ENCODE measurements around the gene NANOS2.

The NANOS2 gene

DNA sequence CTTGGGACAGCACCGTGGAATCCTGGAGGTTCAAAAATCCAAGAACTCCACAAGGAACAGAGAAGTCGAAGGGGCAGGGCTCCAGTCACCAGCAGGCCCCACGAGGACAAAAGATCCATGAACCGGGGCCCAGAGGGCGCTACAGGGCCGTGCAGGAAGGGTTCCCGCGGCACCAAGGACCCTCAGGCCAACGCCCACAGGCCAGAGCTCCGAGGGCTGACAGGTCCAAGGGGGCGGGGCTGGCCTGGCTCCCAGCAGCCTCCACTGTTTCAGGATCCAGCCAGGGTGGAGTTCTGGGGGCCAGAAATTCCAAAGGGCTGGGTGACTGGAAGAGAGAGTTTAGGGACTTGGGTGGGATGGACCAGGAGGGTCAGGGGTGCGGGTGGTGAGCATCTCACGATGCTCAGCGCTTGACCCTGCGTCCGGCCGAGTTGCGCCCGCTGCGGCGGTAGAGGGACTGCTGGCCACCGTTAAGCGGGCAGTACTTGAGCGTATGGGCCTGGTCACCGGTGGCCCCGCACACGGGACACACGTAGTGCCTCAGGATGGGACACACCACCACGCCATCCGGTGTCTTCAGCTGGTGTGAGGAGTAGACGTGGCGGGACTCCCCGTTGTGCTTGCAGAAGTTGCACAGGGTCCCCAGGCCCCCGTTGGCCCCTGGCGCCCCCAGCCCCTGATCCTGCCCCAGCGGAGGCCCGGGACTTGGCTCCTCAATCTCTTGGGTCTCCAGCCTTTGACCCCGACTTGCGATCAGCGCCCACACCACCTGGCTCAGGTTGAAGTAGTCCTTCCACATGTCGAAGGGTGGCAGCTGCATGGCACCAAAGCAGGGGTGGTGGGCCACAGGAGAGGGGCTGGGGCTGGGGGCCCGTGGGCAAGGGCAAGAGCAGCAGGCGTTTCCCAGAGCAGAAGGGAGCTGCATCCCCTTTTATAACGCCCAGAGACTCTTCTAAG lies at the start of gene NANOS2:
TSS of gene NANOS2 (minus strand) at position 905 of the 957 bp plus-strand sequence. CDS start at position 820, 85 bp downstream.
- DNase-seq (ENCODE audit: low read depth in 2 of 2), result no peak

DNA sequence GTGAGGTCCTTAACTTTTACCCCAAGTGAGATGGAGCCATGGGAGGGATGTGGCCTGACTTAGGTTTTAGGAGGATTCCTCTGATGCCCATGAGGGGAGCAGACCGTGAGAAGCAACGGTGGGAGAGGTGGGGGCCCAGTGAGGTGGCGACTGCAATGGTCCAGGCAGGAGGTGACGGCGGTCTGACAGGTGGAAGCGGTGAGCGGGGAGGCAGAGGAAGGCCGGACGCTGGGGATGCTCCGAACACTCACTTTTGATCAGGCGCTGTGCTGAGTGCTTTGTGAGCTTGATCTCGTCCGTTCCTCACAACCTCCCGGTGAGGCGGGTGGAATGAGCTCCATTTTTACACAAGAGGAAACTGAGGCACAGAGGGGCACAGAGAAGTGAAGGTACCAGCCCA lies 47.4 kb upstream of the NANOS2 start:
- no peak for DNase-seq (ENCODE audit: low read depth in 2 of 2)

DNA sequence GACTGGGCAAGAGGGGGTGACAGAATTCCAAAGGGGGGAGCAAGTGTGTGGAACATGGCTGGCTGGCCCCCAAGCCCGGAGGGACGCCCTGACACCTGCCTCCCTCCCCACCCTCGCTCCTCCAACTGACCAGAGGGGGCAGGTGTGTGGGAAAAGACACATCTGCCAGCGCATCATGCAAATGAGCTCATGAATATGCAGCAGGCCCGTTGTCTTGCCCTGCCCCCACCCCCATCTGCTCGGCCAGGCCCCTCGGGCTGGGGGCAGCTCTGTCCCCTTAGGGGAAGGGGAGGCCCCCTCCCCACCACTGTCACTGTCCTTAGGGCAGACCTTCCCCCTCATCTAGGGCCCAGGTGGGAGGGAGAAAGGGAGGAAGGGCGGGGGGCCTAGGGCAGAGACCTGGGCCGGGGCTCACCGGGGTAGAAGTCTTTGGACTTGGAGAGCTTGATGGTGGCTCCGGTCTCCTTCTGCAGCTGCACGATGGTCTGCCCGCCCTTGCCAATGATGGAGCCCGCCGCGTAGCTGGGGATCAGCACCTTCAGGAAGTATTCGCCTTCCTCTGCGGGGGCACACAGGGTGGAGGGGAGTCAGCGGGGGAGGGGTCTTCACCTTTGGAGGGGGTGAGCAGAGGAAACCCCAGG lies 46.1 kb upstream of the NANOS2 start:
- DNase-seq (ENCODE audit: low read depth in 2 of 2), result no peak

DNA sequence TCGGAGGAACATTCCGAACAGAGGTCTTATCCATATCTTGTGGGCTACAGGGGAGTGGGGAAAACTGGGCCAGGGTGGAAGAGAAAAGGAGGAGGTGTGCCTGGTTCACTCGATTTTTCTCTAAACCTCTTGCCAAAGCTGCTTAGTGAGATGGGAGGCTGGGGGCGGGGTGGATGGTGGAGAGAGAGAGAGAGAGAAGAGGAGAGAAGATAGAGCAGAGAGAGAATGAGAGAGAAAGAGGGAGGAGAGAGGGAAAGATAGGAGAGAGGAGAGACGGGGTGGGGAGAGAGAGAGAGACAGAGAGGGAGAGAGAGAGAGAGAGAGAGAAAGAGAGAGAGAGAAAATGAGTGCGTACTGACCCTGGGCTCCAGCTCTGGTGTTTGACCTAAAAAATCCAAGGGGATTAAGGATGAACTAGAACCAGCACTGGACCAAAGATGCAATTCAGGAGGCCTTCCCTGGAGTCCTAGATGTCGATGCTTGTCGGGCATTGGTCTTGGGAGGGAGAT lies 45.0 kb upstream of the NANOS2 start:
- no peak for DNase-seq (ENCODE audit: low read depth in 2 of 2)

DNA sequence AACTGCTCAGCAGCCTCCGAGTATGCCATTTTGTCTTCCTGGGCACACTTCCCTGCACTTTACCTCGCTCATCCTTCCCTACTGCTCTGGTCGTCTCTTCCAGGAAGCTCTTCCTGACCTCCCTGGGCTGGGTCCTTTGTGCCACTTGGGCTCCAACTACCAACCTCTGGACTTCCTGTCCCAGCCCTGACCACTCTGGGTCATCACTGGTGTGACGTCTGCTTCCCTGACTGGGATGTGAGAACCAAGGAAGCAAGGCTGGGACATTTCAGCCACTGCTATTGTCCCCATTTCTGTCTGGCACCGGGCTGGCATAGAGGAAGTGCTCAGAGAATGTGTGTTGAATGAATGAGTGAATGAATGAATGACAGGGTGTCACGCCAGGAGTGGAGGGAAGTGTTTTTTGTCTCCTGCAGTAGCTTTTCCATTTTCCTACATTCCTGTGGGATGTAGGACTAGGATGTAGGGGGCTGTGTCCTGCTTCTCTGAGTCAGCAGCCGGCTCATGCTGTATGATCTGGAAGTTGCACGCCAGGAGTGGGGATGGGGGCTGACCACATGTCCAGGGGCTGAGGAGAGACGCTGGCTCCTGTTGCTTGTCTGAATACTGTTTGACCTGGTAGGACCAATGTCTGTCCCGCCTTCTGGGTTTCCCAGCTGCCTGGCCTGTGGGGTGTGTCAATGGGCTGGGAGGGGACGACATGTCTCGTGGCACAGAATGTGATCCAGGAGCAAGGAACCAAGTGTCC lies 44.4 kb upstream of the NANOS2 start:
- no peak for DNase-seq (ENCODE audit: low read depth in 2 of 2)

DNA sequence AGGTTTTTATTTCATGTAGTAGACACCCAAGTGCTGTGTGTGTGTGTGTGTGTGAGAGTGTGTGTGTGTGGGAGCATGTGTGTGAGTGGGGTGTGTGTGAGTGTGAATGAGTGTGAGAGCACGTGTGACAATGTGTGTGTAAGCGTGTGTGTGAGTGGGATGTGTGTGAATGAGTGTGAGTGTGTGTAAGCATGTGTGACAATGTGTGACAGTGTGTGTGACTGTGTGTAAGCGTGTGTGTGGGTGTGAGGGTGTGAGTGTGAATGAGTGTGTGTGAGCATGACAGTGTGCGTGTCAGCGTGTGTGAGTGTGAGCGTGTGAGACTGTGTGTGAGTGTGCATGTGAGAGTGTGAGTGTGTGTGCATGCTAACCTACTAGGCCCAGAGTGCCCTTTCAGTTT lies 43.7 kb upstream of the NANOS2 start:
- DNase-seq (ENCODE audit: low read depth in 2 of 2), result no peak

DNA sequence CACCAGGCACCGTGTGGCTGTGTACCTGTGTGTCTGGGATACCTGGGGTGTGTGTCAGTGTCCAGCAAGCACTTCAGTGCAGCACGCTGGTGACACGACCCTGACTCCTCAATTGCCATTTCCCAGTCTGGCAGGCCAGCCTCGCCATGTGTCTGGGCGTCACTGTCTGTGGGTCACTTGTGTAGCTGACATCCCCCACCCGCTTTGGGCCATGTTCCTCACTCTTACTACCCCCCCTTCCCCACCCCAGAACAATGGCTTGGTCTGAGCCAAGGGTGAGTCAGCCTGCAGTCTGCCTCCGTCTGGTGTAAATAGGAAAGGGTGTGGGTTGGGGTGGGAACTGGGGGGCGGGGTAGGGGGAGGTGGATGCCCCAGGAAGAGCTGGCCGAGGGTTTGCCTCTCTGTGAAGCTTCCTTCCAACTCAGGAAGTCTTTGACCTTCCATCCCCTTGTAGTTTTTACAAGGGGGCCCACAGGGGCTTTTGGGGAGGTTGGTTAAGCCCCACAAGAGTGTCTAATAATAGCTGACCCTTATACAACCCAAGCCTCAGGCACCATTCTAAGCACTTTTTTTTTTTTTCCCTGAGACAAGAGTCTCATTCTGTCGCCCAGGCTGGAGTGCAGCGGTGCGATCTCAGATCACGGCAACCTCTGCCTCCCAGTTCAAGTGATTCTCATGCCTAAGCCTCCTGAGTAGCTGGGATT lies 41.5 kb upstream of the NANOS2 start:
- DNase-seq (ENCODE audit: low read depth in 2 of 2), result no peak

DNA sequence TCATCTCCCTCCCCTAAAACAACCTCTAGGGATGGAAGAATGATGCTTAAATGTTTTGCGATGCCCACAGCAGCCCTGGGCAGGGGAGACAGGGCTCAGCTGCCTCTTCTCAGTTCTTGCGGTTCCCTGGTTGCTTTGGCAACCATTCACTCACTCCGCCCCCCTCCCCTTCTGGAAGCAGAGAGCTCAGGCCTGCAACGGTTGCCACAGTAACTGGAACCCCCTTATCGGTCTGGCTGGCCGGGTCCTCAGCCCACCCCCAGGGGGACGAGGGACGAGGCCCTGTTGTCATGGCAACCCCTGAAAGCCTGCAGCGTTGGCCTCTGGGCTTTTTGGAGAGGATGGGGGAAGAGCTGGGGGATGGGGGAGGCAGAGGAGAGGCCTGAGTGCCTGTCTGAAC lies 39.6 kb upstream of the NANOS2 start:
- DNase-seq (ENCODE audit: low read depth in 2 of 2), result no peak

DNA sequence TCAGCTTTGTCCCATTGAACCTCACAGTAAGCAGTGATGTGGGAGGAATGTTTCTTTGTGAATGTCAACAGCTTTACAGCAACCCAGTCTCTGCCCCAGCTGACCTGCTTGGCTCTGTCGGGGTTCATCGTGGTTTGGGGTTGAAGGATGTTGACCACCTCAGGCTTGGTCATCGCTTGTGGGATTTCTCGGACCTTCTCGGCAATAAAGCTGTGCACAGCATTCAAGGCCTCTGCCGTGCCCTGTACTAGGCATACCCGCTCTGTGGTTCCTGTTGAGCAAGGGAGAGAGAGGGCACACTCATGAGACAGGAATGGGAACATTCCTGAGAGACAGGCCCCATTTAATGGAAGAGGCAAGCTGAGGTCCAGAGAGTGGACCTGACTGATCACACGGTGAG lies 39.1 kb upstream of the NANOS2 start:
- no peak for DNase-seq (ENCODE audit: low read depth in 2 of 2)

DNA sequence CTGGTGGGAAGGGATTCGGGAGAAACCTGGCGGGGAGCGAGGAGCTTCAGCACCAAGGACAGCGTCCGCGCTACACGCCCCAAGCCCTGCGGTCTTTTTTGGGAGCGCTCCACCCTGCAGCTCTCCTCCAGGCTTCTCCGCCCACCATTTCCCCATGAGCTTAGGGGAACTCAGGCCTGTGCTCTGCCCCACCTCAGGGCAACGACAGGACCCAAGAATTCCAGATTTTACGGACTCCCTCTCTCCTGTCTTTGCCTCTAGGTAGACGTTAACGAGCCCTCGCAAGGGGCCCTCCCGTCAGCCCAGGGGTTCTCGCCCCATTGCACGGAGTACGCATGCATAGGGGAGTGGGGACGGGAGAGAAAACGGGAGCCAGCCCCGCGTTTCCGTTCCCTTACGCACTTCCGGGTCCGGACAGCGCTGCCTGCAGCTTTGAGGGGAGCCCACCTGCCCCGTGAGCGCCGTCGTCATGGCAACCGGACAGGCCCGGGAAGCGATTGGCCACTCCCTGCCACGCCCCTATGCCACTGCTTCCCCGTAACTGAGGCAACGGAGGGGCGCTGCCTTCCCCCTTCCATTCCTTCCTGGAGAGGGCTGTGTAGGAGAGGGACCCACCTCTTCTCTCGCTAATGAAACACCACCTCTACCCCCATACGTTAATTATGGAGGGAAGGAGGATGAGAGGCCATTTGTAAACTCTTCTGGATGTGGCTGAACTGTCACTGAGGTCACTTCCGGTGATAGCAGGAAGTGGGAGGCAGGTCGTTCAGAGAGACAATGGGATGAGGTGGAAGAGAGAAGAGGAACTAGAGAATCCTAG lies 38.3 kb upstream of the NANOS2 start:
- DNase-seq (ENCODE audit: low read depth in 2 of 2), result peak in 1 of 2 donors; percentile 42

DNA sequence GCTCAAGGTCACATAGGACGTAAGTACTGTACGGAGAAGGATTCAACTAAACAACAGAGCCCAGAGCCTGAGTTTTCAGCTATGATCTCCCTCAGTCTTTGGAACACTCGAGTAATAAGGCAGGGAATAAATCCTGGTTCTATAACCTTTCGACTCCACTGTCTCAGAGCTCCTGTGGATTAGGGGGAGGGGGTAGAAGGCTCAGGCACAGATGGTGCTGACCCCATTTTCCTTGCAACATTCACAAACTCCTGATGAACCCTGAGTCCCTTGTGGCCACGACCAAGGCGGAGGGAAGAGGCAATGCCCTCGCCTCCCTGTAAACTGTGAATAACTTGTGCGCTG lies 37.7 kb upstream of the NANOS2 start:
- DNase-seq (ENCODE audit: low read depth in 2 of 2), result no peak

DNA sequence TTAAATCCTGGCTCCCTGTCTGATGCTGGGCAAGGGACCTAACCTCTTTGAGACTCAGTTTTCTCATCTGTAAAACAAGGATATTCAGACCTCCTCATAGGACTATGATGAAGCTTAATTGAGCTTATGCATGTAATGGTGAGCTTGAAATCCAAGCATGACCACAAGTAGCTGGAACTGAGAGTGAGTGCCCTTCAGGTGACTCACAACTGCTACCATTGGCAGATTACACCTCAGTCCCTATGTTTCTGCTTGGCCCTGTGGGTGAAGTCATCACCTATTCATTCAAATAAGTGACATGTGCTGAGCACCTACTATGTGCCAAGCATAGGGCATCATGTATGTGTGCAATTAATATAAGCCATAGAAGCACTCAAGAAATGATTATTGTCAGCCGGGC lies 33.3 kb upstream of the NANOS2 start:
- DNase-seq (ENCODE audit: low read depth in 2 of 2), result no peak

DNA sequence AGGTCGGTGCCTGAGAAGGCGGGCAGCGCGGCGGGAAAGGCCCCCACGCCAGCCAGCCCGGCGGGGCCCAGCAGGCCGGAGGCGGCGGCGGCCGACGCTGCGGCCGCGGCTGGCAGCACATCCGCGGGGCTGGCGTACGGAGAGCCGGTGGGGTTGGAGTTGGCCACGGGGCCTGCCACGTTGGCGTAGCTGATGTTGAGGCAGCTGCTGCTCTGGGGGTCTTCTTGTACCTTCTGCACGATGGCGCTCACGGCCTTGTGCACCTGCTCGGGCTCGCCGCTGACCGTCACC lies 25.9 kb upstream of the NANOS2 start:
- no peak for DNase-seq (ENCODE audit: low read depth in 2 of 2)

DNA sequence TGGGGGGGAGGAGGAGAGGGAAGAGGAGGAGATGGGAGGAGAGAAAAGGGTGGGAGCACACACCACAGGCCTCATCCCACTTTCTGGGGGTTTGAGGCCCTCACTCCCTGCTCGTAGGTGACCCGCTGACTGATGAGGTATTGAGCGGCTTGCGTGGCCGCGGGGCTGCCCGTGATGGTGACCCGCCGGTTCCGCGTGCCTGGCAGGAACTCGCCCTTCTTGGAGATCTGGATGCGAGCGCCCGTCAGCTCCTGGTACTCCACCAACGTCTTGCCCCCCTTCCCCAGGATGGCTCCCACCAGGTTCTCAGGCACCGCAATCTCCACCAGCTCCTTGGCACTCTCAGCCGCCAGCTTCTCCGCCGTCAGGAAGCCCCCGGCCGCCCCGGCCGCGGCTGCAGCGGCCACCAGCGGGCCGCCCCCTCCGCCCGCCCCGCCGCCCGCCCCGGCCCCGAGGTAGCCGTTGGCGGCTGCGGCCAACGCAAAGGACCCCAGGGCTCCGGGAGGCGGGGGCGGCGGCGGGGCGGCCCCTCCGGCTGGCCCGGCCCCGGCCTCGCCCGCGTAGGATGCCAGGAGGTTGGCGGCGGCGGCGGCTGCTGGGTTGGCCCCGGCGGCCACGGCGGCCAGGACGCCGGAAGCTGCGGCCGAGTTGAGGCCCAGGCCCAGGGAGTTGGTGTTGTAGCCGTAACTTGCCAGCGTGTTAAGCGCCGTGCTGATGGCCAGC lies 25.4 kb upstream of the NANOS2 start:
- DNase-seq (ENCODE audit: low read depth in 2 of 2), result no peak

DNA sequence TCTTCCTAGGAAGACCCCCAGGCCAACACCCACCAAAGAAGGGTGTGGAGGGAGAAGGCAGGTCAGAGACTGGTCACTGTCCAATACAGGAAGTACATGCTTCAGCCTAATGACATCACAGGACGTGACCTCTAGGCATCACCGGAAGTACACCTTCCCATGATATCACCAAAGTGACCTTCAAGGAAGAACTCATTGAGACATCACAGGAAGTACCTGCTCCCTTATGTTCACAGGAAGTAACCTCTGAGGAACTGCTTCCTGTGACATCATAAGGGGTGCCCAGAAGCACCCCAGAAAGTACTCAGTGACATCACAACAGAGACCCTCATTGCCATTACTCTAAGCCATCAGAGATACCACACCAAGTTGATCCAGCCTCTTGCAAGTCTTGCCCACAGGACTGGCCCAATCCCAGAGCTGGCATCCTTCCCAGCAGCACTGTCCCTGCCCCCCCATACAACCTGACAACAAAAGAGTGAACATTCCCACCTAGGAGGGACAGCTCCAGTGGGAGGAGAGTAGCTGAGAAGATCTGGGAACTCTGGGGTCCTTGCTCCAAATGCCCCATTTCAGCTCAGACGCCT lies 24.2 kb upstream of the NANOS2 start:
- no peak for DNase-seq (ENCODE audit: low read depth in 2 of 2)

DNA sequence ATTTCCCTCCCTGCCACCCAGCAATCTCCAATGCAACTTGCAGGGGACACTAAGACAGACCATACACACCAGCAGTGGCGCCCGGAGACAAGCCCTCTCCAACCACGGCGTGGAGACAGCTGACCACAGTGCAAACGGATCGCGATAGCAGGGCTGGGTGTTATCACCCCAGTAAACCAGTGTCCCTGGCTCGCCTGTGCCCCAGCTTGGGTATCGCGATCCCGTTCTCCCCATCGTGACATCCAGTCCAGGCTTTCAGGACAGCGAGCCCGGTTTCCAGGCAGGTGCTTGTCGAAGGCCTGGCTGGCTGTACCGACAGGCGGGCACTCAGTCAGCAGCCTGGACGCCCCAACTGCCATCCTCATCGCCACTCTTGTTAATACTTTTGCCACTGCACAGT lies 20.7 kb upstream of the NANOS2 start:
- no peak for DNase-seq (ENCODE audit: low read depth in 2 of 2)

DNA sequence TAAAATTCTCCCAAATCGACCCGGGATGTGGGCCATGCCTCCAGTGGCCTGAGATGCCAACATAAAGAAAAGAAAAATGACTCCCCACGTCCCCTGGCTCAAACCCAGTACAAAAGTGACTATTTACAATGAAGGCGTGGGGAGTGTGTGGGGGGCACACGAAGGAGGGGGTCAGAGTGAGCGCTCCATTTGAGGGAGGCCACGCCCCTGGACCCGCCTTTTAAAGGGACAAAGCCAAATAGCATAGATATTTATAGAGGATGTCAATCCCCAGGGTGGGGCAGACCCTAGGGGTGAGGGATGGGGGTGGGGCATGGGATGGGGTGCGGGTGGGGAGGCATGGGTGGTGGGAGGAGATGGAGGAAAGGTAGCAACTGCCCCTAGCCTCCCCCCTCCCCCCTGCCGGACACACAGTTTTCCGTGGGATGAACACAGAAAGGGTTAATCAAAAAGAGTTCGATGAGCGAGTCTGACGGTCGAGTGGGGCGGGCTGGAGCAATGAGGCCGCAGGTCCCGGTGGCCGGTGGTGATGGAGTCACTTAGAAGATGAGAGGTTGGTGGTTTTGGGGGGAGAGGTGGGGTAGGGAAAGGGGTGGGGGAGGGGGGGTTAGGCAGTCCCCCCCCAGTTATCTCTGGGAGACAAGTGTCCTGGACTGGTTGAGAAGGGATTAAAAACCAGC lies 20.1 kb upstream of the NANOS2 start:
- DNase-seq (ENCODE audit: low read depth in 2 of 2), result no peak

DNA sequence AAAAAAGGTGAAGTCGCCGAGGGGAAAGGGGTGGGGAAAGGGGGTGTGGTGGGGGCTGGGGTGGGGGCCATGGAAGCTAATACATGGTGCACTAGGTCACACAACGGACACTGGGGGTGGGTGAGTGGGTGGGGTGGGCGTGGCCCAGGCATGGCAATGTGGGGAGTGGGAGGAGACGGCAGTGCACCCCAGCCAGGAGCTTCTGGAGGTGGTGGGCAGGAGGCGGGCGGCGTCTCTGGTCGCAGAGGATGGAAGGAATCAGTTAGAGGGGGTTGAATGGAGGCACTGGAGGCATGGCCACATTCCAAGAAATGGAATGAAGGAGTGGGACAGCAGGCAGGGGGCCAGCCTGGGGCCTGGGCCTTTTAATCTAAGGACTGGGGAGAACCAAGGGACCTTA lies 19.2 kb upstream of the NANOS2 start:
- DNase-seq (ENCODE audit: low read depth in 2 of 2), result no peak

DNA sequence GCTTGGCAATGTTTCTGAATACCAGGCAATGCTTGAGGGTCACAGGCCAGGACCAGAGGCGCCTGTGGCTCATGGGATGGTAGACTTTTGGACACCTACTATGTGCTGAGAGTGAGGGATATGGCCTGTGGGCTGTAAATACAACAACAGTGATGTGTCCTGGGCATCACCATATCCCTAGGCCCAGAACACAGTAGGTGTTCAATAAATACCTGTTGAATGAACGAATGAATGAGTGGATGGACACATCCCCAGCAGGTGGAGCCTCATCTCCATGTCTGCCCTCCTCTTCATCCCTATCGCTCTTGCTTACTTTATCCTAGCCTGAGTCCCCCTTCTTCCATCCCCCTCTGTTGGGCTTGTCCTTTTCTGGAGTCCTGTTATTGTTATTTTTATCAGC lies 16.5 kb upstream of the NANOS2 start:
- DNase-seq (ENCODE audit: low read depth in 2 of 2), result no peak

DNA sequence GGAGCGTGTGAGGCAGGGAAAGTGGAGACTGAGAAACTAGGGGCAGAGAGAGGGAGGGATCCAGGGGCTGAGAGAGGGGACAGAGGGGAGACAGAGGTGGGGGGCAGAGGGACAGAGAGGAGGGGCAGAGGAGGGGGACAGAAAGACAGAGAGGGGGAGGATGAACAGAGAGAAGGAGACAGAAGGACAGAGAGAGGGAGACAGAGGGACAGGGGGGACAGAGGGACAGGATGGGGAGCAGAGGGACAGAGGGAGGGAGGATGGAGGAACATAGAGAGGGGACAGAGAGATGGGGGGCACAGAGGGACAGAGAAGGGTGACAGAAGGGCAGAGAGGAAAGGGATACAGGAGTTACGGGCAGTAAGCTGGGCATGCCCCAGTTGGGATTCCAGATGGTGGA lies 14.7 kb upstream of the NANOS2 start:
- no peak for DNase-seq (ENCODE audit: low read depth in 2 of 2)
